KBM-7 (cell line): ENCODE results near the gene REEP5.
"Not testable (repeated sequence)": the region's sequence is repeated elsewhere in the genome, so short reads cannot be mapped to it uniquely, and the experiment has no call there.

Experiments
- DNase-seq: peaks from one replicate; pipeline ENCODE4 v3.0.0-alpha.2; 2015
- in situ Hi-C: fragments of 300-500 bp; cut with MboI; formaldehyde crosslinking; loops from 2 replicates; pipeline ENCODE4 v1.14.3; 2020; ENCODE audit warnings: low sequenced_read_pairs, low pct_unique_long_range_greater_than_20kb, mixed read lengths

The REEP5 gene

GRCh38 chr5:112921833-112922817, at the start of gene REEP5:
TSS of gene REEP5 (minus strand) at chr5:112922227. CDS start at chr5:112922190, 37 bp downstream.
- in situ Hi-C loops: no loop called here
- peak; percentile 78 for DNase-seq

- in situ Hi-C loops: no loop called here
- DNase-seq: no peak
Measured at GRCh38 chr5:112971276-112971675, 49.2 kb upstream of the REEP5 start.

- in situ Hi-C loops: no loop called here
Measured at GRCh38 chr5:112968411-112969106, 46.5 kb upstream of the REEP5 start.

GRCh38 chr5:112967520-112968083, 45.6 kb upstream of the REEP5 start:
- DNase-seq: no peak
- in situ Hi-C loops: no loop called here

More at GRCh38 chr5:112968411-112969106, 46.5 kb upstream of the REEP5 start:
- DNase-seq: no peak

DNA sequence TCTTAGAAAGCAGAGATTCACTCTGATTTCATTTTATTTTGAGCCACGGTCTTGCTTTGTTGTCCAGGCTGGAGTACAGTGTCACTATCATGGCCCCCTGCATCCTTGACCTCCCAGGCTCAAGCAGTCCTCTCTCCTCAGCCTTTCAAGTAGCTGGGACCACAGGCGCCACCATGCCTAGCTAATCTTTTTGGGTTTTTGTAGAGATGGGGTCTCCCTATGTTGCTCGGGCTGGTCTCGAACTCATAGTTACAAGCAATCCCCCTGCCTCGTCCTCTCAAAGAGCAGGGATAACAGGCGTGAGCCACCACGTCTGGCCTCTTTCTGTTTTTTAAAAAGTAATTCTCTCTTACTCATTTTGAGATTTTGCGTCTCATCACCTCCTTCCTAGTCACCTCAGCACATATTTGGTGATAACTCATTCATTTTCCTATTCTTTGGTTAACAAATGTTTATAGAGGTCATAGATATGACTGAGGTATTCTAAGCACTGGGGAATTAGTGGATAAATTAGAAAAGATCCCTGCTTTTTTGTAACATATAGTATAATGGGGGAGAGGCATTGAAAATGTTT, 43.8 kb upstream of the REEP5 start:
- no peak for DNase-seq
- in situ Hi-C loops: no loop called here

GRCh38 chr5:112963374-112963733, 41.3 kb upstream of the REEP5 start:
- in situ Hi-C loops, DNase-seq: not testable (repeated sequence)

GRCh38 chr5:112960863-112961504, 39.0 kb upstream of the REEP5 start:
- in situ Hi-C loops: no loop called here
- DNase-seq: peak; percentile 29

DNA sequence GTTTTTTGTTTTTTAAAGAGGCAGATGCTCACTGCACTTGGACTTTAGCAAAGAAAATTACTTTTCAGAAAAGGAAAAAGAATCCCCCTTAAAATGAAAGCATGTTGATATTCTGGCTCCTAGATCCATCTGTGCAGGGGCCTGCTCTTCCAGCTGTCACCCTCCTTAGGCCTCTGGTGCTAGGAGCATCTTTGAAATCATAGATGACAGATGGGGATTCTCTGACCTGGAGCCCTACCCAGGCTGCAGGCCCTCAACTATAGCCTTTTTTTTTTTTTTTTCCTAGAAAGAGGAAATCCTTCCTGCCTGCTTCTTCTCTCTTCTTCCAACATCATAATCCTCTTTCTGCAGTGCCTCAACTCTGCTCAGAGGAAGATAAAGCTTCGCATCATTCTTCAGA, 38.3 kb upstream of the REEP5 start:
- in situ Hi-C loops: no loop called here

GRCh38 chr5:112959872-112960271, 37.8 kb upstream of the REEP5 start:
- DNase-seq, in situ Hi-C loops: not testable (repeated sequence)

More for the DNA sequence above, 38.3 kb upstream of the REEP5 start:
- no peak for DNase-seq

GRCh38 chr5:112958093-112959088, 36.4 kb upstream of the REEP5 start:
- no peak for DNase-seq
- in situ Hi-C loops: no loop called here

DNA sequence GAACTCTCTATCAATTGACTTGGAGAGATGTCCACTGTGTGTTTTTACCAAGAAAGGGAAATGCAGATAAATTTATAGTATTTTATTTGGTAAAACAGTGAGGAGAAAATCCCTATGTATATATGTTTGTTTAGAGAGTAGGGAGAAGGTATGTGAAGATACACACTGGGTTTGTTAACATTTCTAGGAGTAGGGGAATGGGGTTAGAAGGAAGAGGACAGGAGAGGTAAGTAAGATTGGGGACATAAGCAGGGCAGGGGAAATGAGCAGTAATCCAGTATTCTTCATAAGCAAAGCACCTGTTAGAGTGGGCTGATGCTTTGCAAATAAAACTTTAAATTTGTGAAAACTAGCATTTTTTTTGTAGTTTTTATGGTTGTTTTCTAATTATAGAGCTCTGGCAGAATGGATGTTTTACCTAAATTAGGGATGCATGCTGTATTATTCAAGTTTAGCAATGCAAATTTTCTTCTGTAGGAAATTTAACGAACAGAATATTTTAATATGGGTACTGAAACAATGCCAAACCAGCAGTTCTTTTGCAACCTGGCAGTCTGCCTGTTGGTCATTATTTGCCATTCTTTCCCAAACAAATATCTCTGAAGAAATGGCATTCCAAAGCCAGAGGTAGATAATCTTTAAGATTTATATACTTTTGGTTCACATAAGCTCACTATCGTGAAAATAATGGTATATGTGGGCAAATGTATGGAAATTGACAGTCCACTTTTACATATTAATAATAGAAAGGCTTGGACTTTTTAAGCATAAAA, 35.2 kb upstream of the REEP5 start:
- DNase-seq: no peak
- in situ Hi-C loops: no loop called here

DNA sequence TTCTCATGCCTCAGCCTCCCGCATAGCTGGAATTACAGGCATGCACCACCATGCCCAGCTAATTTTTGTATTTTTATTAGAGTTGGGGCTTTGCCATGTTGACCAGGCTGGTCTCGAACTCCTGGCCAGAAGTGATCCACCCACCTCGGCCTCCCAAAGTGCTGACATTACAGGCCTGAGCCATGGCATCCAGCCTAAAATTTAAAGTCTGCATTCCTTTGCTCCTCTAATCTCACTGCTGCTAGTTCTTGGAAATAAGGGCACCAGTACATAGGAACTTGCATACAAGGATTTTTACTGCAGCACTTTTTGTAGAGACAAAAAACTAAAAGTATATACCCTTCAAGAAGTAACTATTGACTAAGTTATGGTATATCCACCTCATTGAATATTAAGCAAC, 34.6 kb upstream of the REEP5 start:
- in situ Hi-C loops: no loop called here
- no peak for DNase-seq

DNA sequence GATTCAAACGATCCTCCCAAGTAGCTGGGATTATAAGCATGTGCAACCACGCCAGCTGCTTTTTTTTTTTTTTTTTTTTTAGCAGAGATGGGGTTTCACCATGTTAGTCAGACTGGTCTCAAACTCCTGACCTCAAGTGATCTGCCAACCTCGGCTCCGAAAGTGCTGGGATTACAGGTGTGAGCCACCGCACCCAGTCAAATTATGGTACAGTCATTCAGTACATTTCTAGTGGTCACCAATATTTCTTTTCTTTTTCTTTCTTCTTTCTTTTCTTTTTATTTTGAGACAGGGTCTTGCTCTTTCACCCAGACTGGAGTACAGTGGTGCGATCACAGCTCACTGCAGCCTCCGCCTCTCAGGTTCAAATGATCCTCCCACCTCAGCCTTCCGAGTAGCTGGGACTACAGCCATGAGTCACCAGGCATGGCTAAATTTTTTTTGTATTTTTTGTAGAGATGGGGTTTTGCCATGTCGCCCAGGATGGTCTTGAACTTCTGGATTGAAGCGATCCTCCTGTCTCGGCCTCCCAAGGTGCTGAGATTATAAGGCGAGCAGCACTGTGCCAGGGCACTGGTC, 29.2 kb upstream of the REEP5 start:
- in situ Hi-C loops: no loop called here
- DNase-seq: no peak

DNA sequence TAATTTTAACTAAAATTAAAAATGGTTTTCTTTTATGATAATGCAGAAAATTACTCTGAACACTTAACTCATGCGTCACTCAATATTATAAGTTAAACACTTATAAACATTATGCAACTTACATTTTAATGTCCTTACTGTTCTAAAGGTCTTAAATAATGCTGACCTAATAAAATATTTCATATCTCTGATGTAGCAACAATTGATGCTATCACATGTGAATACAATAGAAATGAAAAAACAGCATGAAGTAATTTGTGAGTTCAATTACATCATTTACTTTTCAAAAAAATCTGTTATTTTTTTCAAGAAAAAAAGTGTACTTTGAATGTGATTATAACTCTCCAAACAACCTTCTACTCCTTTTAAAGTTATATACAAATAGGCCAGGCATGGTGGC, 26.4 kb upstream of the REEP5 start:
- in situ Hi-C loops: no loop called here
- no peak for DNase-seq

DNA sequence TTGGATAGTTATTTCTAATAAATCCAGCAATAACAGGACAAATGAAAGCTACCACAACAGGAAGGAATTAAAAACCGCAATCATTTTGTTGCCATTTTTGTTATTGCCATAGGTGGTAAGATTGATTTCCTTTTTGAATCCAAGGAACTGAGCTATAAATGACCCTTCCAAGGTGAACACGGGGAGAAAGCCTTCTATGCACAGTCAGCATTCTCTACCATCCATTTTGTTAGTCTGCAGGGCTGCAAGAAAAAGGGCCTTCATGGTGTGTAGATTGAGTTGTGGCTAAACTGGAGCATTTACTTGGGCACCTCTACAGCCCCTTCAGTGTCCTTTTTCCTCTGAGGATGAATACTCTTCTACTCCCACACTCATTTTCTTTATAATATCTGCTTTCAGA, 18.6 kb upstream of the REEP5 start:
- in situ Hi-C loops: no loop called here
- no peak for DNase-seq

- in situ Hi-C loops: no loop called here
- DNase-seq: no peak
Measured at GRCh38 chr5:112938286-112938685, 16.3 kb upstream of the REEP5 start.

- no peak for DNase-seq
- in situ Hi-C loops: no loop called here
Measured at GRCh38 chr5:112935675-112936074, 13.6 kb upstream of the REEP5 start.
